ENCODE measurements around the gene CCP110.

Gene CCP110

GRCh38 chr16:19601083-19601976 lies 77.6 kb downstream of the CCP110 start:
- peak; percentile 21 for DNase-seq
